ENCODE results near the gene DTX3.

- TF ChIP-seq, protein P1, sequence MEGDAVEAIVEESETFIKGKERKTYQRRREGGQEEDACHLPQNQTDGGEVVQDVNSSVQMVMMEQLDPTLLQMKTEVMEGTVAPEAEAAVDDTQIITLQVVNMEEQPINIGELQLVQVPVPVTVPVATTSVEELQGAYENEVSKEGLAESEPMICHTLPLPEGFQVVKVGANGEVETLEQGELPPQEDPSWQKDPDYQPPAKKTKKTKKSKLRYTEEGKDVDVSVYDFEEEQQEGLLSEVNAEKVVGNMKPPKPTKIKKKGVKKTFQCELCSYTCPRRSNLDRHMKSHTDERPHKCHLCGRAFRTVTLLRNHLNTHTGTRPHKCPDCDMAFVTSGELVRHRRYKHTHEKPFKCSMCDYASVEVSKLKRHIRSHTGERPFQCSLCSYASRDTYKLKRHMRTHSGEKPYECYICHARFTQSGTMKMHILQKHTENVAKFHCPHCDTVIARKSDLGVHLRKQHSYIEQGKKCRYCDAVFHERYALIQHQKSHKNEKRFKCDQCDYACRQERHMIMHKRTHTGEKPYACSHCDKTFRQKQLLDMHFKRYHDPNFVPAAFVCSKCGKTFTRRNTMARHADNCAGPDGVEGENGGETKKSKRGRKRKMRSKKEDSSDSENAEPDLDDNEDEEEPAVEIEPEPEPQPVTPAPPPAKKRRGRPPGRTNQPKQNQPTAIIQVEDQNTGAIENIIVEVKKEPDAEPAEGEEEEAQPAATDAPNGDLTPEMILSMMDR (IDR thresholded peaks at IDR 0.05), result no peak
- TF ChIP-seq POLR2A (IDR thresholded peaks at IDR 0.05), result no peak
Measured at GRCh38 chr12:57600395-57600794, 4.2 kb upstream of the DTX3 start.

Measured in adrenal gland (tissue), 5 donors.